Gastrocnemius medialis (tissue), 4 donors: Measurements from ENCODE around the gene FTSJ1. TPM values are rescaled to one million over a fixed set of nuclear protein-coding genes. Genes with fewer than 3 reads are reported as not detected.

Experiments used
- ATAC-seq, 2 donors: fragments of 150-250 bp; one replicate each; pipeline ENCODE4 v1.9.1; 2016
- DNase-seq, 2 donors: peaks; one replicate each; pipeline ENCODE4 v3.0.0-alpha.2; 2019
- H3K27ac ChIP-seq, 4 donors: fragments of 200-600 bp; sonication (generic); 1 replicate in 1 of 4; 2 replicates in 3 of 4; pipeline ENCODE4 v1.5.1; 2016 to 2018; ENCODE audit warnings: mild to moderate bottlenecking in 2 of 4, moderate library complexity in 1 of 4
- H3K27me3 ChIP-seq, 3 donors: fragments of 200-600 bp; sonication (generic) in 2 of 3; 1 replicate in 1 of 3; 2 replicates in 2 of 3; pipeline versions ENCODE4 v1.5.1 to v1.6.0; 2016 to 2019; ENCODE audit warnings: mild to moderate bottlenecking in 1 of 3, moderate library complexity in 1 of 3
- H3K36me3 ChIP-seq, 2 donors: fragments of 200-600 bp; sonication (generic) in 1 of 2; one replicate each; pipeline ENCODE4 v1.5.1; 2017 to 2018
- H3K4me1 ChIP-seq, 2 donors: fragments of 200-600 bp; sonication (generic) in 1 of 2; one replicate each; pipeline ENCODE4 v1.5.1; 2016 to 2017; ENCODE audit warnings: mild to moderate bottlenecking in 2 of 2
- H3K4me3 ChIP-seq, 4 donors: fragments of 200-600 bp; sonication (generic) in 3 of 4; 1 replicate in 1 of 4; 2 replicates in 3 of 4; pipeline ENCODE4 v1.5.1; 2016 to 2019; ENCODE audit warnings: mild to moderate bottlenecking in 2 of 4
- H3K9me3 ChIP-seq, 3 donors: fragments of 200-600 bp; sonication (generic) in 2 of 3; 1 replicate in 1 of 3; 2 replicates in 2 of 3; pipeline ENCODE4 v1.5.1; 2016 to 2019
- CTCF ChIP-seq, 5 experiments: fragments of 450-650 bp in 3 of 5; fragments of 200-600 bp in 2 of 5; sonication (generic) in 2 of 5; IDR thresholded peaks in 4 of 5; conservative IDR thresholded peaks in 1 of 5; 1 replicate in 4 of 5; 2 replicates in 1 of 5; pipeline ENCODE4 v1.5.1; 2016 to 2019; ENCODE audit warnings: antibody characterized with exemption in 5 of 5, mild to moderate bottlenecking in 3 of 5, moderate library complexity in 3 of 5
- POLR2A ChIP-seq, 2 donors: fragments of 450-650 bp; IDR thresholded peaks; one replicate each; pipeline ENCODE4 v1.6.1; 2017; ENCODE audit warnings: antibody characterized with exemption in 2 of 2, mild to moderate bottlenecking in 2 of 2, moderate library complexity in 2 of 2
- in situ Hi-C, 4 donors: fragments of 200-750 bp; cut with MboI; loops; one replicate each; pipeline versions ENCODE4 v1.15.0 to v1.8.0; 2017; ENCODE audit warnings: low sequenced_read_pairs in 4 of 4
- intact Hi-C: fragments of 100-400 bp; cut with DNase I; formaldehyde crosslinking; loops from one replicate; pipeline ENCODE4 v1.15.1; 2023; ENCODE audit warnings: low total_unique reads
- total RNA-seq, 4 donors: library from RNA; depleted of rRNA; stranded (reverse); fragments of >200 nt; gene quantifications; one replicate each; pipeline versions ENCODE4 v1.1.0 to v1.2.3, GENCODE V29; 2016

Gene FTSJ1
- total RNA-seq, 4 donors from 2014 or later, result 31.4 to 47.7 (median 38.2) TPM

DNA sequence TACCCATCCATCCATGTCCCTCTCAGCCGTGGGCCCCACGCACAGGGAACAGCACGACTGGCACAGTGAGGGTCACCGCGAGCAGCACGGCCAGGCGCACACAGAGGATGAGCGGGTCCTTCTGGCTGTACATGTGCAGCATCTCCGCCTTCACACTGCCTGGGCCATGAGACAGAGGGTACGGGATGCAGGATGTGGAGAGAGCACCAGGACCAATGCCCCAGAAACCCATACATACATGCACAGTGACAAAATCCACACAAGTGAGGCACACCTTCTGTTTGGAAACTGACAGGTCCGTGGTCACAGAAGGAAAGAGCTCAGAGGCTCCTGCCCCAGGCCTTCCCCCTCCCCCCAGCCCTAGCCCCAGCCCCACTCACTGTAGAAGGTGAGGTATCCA, 15.4 kb upstream of the FTSJ1 start:
- H3K9me3 ChIP-seq, result no peaks in the 10 kb centered on the region
- no peak overlapping the region for H3K4me3 ChIP-seq
- DNase-seq (no peak), ATAC-seq (no peak)
- no peaks in the 10 kb centered on the region for H3K27me3 ChIP-seq
- TF ChIP-seq POLR2A (IDR thresholded peaks at IDR 0.05) (no peak), CTCF (IDR thresholded peaks at IDR 0.05 in 4 of 5, conservative IDR thresholded peaks at IDR 0.05 in 1 of 5) (no peak)
- H3K4me1 ChIP-seq, result no peaks in the 10 kb centered on the region
- H3K27ac ChIP-seq, result no peak overlapping the region
- no peaks in the 10 kb centered on the region for H3K36me3 ChIP-seq
- intact Hi-C loops (no loop called here), in situ Hi-C loops (no loop called here)

DNA sequence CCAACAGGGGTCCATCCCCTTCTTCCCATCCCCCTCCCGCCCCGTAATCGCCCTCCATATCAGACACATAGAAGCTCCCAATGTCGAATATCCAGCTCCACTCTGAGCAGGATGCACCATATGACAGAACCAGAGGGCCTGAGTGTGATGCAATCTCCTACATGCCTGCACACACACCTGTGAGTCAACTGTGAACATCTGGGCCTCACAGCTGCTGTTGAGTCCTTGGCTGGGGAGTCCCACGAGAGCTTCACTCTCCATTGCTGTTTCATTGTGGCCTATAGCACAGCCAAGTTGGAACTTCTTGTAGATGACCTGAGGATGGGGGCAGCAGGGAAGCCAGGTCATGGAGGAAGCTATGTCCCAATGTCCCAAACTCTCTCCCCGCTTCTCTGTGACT, 14.2 kb upstream of the FTSJ1 start:
- H3K4me3 ChIP-seq, result no peak overlapping the region
- DNase-seq (peak in 1 of 2 donors; percentile 21), ATAC-seq (peak in 1 of 2 donors; percentile 33)
- intact Hi-C loops (no loop called here), in situ Hi-C loops (no loop called here)
- peaks cover 0 to 2% (median 0%) of the 10 kb centered on the region in 3 donors for H3K27me3 ChIP-seq
- no peaks in the 10 kb centered on the region for H3K4me1 ChIP-seq
- H3K36me3 ChIP-seq, result no peaks in the 10 kb centered on the region
- TF ChIP-seq POLR2A (IDR thresholded peaks at IDR 0.05), result no peak
- TF ChIP-seq CTCF (IDR thresholded peaks at IDR 0.05 in 4 of 5, conservative IDR thresholded peaks at IDR 0.05 in 1 of 5), result no peak
- H3K9me3 ChIP-seq, result no peaks in the 10 kb centered on the region
- no peak overlapping the region for H3K27ac ChIP-seq

- Histone ChIP-seq H3K4me1 (no peaks in the 10 kb centered on the region), H3K36me3 (no peaks in the 10 kb centered on the region), H3K27ac (no peak overlapping the region), H3K9me3 (no peaks in the 10 kb centered on the region), H3K27me3 (peaks cover 0 to 2% (median 0%) of the 10 kb centered on the region in 3 donors), H3K4me3 (no peak overlapping the region)
- ATAC-seq (no peak), DNase-seq (no peak)
- in situ Hi-C loops, result no loop called here
- intact Hi-C loops, result no loop called here
- TF ChIP-seq CTCF (IDR thresholded peaks at IDR 0.05 in 4 of 5, conservative IDR thresholded peaks at IDR 0.05 in 1 of 5) (no peak), POLR2A (IDR thresholded peaks at IDR 0.05) (no peak)
These were observed 10.6 kb upstream of the FTSJ1 start for GRCh38 chrX:48465336-48465933.

GRCh38 chrX:48466696-48467095, 9.3 kb upstream of the FTSJ1 start:
- Histone ChIP-seq H3K27me3 (peaks cover 0 to 2% (median 0%) of the 10 kb centered on the region in 3 donors), H3K27ac (no peak overlapping the region), H3K9me3 (no peaks in the 10 kb centered on the region), H3K4me3 (no peak overlapping the region), H3K4me1 (no peaks in the 10 kb centered on the region), H3K36me3 (no peaks in the 10 kb centered on the region)
- no peak for DNase-seq
- ATAC-seq, result no peak
- intact Hi-C loops, result no loop called here
- TF ChIP-seq CTCF (IDR thresholded peaks at IDR 0.05 in 4 of 5, conservative IDR thresholded peaks at IDR 0.05 in 1 of 5) (no peak), POLR2A (IDR thresholded peaks at IDR 0.05) (no peak)
- in situ Hi-C loops, result no loop called here

DNA sequence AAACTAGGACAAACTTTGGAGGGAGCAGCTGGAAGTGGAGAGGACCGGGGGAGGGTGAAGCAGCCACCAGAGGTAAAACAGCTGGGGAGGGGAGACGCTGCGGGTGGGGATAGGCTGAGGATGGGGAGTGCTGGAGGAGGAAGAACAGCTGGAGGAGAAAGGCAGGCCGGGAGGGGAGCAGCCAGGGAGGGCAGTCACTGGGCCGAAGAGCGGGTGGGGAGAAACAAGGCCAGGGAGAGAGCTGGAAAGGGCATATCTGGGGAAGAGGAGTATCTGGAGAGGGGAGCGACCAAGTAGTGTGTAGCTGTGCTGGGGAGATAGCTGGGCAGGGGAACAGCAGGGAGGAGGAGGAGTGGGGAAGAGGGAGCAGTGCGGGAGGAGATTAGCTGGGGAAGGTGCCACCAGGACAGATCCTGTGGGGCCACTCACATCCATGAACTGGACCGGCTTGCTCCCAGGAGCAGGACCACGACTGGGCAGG, 8.7 kb upstream of the FTSJ1 start:
- in situ Hi-C loops, result no loop called here
- no peak overlapping the region for H3K4me3 ChIP-seq
- H3K27ac ChIP-seq, result no peak overlapping the region
- H3K36me3 ChIP-seq, result no peaks in the 10 kb centered on the region
- peaks cover 0 to 2% (median 0%) of the 10 kb centered on the region in 3 donors for H3K27me3 ChIP-seq
- intact Hi-C loops, result no loop called here
- no peak for ATAC-seq
- TF ChIP-seq POLR2A (IDR thresholded peaks at IDR 0.05) (no peak), CTCF (IDR thresholded peaks at IDR 0.05 in 4 of 5, conservative IDR thresholded peaks at IDR 0.05 in 1 of 5) (no peak)
- DNase-seq, result no peak
- no peaks in the 10 kb centered on the region for H3K4me1 ChIP-seq
- H3K9me3 ChIP-seq, result no peaks in the 10 kb centered on the region
